ENCODE results near the gene CIB4.
"Not testable (repeated sequence)": the region's sequence is repeated elsewhere in the genome, so short reads cannot be mapped to it uniquely, and the experiment has no call there.

The CIB4 gene

GRCh38 chr2:26665296-26665695, 24.1 kb upstream of the CIB4 start:
- not testable (repeated sequence) for DNase-seq

GRCh38 chr2:26660363-26660962, 19.3 kb upstream of the CIB4 start:
- no peak for DNase-seq

GRCh38 chr2:26658691-26659346, 17.7 kb upstream of the CIB4 start:
- DNase-seq: no peak

- DNase-seq: no peak
These were observed 16.1 kb upstream of the CIB4 start for GRCh38 chr2:26657265-26657664.

GRCh38 chr2:26655611-26656195, 14.5 kb upstream of the CIB4 start:
- DNase-seq: no peak

GRCh38 chr2:26655120-26655519, 14.0 kb upstream of the CIB4 start:
- not testable (repeated sequence) for DNase-seq

GRCh38 chr2:26654061-26654340, 12.8 kb upstream of the CIB4 start:
- no peak for DNase-seq

GRCh38 chr2:26653207-26654060, 12.3 kb upstream of the CIB4 start:
- DNase-seq: no peak

- DNase-seq: no peak
These were observed 11.3 kb upstream of the CIB4 start for GRCh38 chr2:26652361-26653041.

- DNase-seq: no peak
These were observed 10.6 kb upstream of the CIB4 start for GRCh38 chr2:26651799-26652198.

- no peak for DNase-seq
These were observed 10.3 kb upstream of the CIB4 start for GRCh38 chr2:26651470-26651771.

GRCh38 chr2:26650713-26651469, 9.7 kb upstream of the CIB4 start:
- no peak for DNase-seq

- DNase-seq: no peak
These were observed 9.0 kb upstream of the CIB4 start for GRCh38 chr2:26649992-26650712.

GRCh38 chr2:26649322-26649721, 8.2 kb upstream of the CIB4 start:
- DNase-seq: no peak

GRCh38 chr2:26648516-26648915, 7.3 kb upstream of the CIB4 start:
- DNase-seq: no peak

- no peak for DNase-seq
These were observed 6.8 kb upstream of the CIB4 start for GRCh38 chr2:26647981-26648380.

GRCh38 chr2:26646986-26647672, 6.0 kb upstream of the CIB4 start:
- DNase-seq: no peak

- no peak for DNase-seq
These were observed 4.6 kb upstream of the CIB4 start for GRCh38 chr2:26645762-26646161.

GRCh38 chr2:26644188-26644835, 3.1 kb upstream of the CIB4 start:
- no peak for DNase-seq

GRCh38 chr2:26642429-26642828, 1.3 kb upstream of the CIB4 start:
- no peak for DNase-seq

- peak in 1 of 2 experiments; percentile 66 for DNase-seq
These were observed 828 bp downstream of the CIB4 start for GRCh38 chr2:26640331-26640745.

All from SW 1271 (cell line).